ENCODE results near the gene INSIG1. TPM values are rescaled to one million over a fixed set of nuclear protein-coding genes. Genes with fewer than 3 reads are reported as not detected.

The INSIG1 gene
- total RNA-seq, 4 donors from 2014 or later = 36.3 to 147 (median 100) TPM

DNA sequence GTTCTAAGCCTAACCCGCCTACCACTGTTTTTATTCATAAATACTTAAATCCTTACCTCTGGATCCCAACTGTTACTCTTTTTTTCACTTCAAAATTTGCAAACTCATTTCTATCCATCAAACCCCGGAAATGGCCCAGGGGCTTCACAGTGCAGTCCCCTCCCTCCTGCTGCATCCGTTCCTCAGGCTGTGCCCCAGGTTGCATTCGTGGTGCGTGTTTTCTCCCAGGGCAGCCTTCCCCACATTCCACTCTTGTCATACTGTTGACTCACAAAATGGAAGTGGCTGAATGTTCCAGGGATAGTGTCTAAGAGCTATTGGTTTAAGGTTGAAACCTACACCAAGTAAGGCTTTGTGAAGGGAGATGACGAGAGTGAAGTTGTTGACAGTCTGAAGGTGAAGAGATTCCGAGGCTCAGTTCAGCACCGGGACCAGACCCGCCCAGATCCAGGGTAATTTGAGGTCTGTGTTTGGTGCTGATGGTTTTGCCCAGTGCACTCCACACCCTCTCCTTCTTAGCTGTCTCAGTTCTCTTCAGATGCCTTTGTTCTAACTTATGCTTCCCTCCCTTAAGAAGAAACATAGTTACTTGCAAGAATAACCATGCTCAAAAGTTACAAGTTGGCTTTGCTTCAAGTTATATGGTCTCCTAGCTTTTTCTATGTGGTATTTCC lies 7.7 kb downstream of the INSIG1 start:
- Histone ChIP-seq H3K36me3 (peaks cover 0 to 84% (median 0%) of the 10 kb centered on the region in 3 donors), H3K9me3 (no peaks in the 10 kb centered on the region), H3K27me3 (no peaks in the 10 kb centered on the region), H3K4me1 (peaks cover 0 to 7% (median 2%) of the 10 kb centered on the region in 4 donors), H3K4me3 (no peak overlapping the region), H3K27ac (no peak overlapping the region)
- DNase-seq = no peak
- no peak for TF ChIP-seq CTCF (IDR thresholded peaks at IDR 0.05)
- TF ChIP-seq POLR2A (IDR thresholded peaks at IDR 0.05) = no peak

DNA sequence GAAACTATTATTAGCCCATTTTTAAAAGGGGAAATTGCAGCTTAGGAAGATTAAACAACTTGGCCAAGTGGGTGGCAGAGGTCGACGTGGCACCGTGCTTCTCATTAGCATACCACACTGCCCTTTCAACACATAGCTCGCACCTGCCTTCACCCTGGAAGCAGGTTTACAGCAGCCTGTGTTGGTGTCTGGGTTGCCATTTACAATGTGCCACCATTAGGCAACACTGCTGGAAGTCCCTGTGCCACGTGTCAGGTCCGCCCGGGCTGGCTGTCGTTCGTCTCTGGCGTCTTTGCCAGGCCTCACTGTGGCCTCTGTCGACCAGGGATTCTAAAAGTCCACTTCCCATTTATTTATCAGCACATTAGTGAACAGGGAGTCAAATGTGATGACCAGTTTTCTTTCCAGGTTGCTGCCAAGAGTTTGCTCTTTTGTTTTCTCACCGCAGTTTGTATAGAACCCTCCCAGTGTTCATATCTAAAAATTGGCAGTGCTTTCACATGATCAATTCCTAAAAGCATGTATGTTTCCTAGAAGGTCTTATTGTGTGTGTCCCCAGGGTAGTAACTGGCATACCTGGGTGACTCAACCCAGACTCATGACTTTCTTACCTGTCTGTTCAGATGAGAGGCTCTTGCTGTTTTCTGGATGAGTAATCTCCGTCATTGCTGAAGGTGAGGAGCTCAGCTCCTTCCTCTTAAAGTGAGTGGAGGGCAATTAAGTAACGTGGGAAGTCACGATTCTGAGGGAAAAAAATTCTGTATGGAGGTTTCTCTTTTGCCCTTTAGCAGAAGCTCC lies 9.2 kb downstream of the INSIG1 start:
- H3K27ac ChIP-seq = no peak overlapping the region
- no peaks in the 10 kb centered on the region for H3K27me3 ChIP-seq
- peaks cover 0 to 89% (median 0%) of the 10 kb centered on the region in 3 donors for H3K36me3 ChIP-seq
- no peaks in the 10 kb centered on the region for H3K4me1 ChIP-seq
- no peaks in the 10 kb centered on the region for H3K9me3 ChIP-seq
- no peak for DNase-seq
- H3K4me3 ChIP-seq = no peak overlapping the region
- TF ChIP-seq POLR2A (IDR thresholded peaks at IDR 0.05) (no peak), CTCF (IDR thresholded peaks at IDR 0.05) (no peak)

- no peaks in the 10 kb centered on the region for H3K4me1 ChIP-seq
- H3K27ac ChIP-seq = no peak overlapping the region
- no peaks in the 10 kb centered on the region for H3K27me3 ChIP-seq
- peaks cover 0 to 73% (median 0%) of the 10 kb centered on the region in 3 donors for H3K36me3 ChIP-seq
- no peaks in the 10 kb centered on the region for H3K9me3 ChIP-seq
- peak in 1 of 3 donors; percentile 27 for DNase-seq
- no peak for TF ChIP-seq POLR2A (IDR thresholded peaks at IDR 0.05)
- no peak for TF ChIP-seq CTCF (IDR thresholded peaks at IDR 0.05)
- no peak overlapping the region for H3K4me3 ChIP-seq
Measured at GRCh38 chr7:155308330-155309020, 10.8 kb downstream of the INSIG1 start.

GRCh38 chr7:155309021-155309338 lies 11.3 kb downstream of the INSIG1 start:
- no peak for DNase-seq
- Histone ChIP-seq H3K4me1 (no peaks in the 10 kb centered on the region), H3K4me3 (no peak overlapping the region), H3K27ac (no peak overlapping the region), H3K36me3 (peaks cover 0 to 68% (median 0%) of the 10 kb centered on the region in 3 donors), H3K27me3 (no peaks in the 10 kb centered on the region), H3K9me3 (no peaks in the 10 kb centered on the region)
- no peak for TF ChIP-seq POLR2A (IDR thresholded peaks at IDR 0.05)
- TF ChIP-seq CTCF (IDR thresholded peaks at IDR 0.05) = no peak

DNA sequence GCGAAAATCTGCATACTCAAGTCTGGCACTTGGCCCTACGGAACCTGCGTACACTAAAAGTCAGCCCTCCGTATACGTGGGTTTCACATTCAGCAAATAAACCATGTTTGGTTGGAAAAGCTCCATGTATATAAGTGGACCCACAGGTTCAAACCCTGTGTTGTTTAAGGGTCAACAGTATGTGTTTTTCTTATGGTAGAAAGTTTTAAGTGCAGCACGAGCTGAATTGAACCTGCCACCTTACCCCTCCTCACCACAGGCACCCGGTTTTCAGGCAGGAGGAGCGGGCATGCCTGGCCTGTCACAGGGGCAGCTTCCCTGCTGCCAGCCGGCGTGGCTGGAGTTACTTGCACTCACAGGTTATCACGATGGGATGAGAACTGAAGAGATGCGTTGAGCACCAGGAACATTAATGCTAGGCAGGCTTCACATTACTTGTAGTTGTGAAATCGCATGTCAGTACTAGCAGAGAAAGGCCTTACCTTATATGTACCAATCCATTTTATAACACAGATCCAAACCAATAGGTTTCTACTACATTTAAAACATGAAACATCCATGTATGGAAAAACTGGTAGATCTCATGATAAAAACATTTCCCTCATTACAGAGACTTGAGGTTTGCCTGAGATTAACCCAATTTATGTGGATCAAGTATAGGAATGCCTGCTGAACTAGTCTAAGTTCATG lies 12.9 kb downstream of the INSIG1 start:
- Histone ChIP-seq H3K9me3 (no peaks in the 10 kb centered on the region), H3K27me3 (no peaks in the 10 kb centered on the region), H3K27ac (no peak overlapping the region), H3K4me1 (no peaks in the 10 kb centered on the region), H3K36me3 (peaks cover 0 to 53% (median 0%) of the 10 kb centered on the region in 3 donors), H3K4me3 (no peak overlapping the region)
- no peak for DNase-seq
- no peak for TF ChIP-seq CTCF (IDR thresholded peaks at IDR 0.05)
- TF ChIP-seq POLR2A (IDR thresholded peaks at IDR 0.05) = no peak

All from Peyer's patch (tissue), 4 donors.